HEK293 (cell line): Measurements from ENCODE around the gene TLE3.

Source experiments
- CTCF ChIP-seq: fragments of 450-650 bp; formaldehyde crosslinking; IDR thresholded peaks from 2 replicates; pipeline ENCODE4 v1.5.1; 2016; ENCODE audit warnings: missing biosample characterization, missing genetic modification characterization
- GFI1B ChIP-seq: fragments of 450-650 bp; formaldehyde crosslinking; IDR thresholded peaks from 2 replicates; pipeline ENCODE4 v1.5.1; 2016; ENCODE audit warnings: missing biosample characterization, missing genetic modification characterization
- KLF16 ChIP-seq: fragments of 450-650 bp; formaldehyde crosslinking; IDR thresholded peaks from 2 replicates; pipeline ENCODE4 v1.5.1; 2017; ENCODE audit warnings: missing biosample characterization, missing genetic modification characterization
- KLF9 ChIP-seq: fragments of 450-650 bp; formaldehyde crosslinking; IDR thresholded peaks from 2 replicates; pipeline ENCODE4 v1.5.1; 2016; ENCODE audit warnings: missing biosample characterization, missing genetic modification characterization, low read depth
- SALL2 ChIP-seq: fragments of 450-650 bp; formaldehyde crosslinking; IDR thresholded peaks from 2 replicates; pipeline ENCODE4 v1.5.0; 2017; ENCODE audit warnings: missing biosample characterization, mild to moderate bottlenecking, missing genetic modification characterization, borderline replicate concordance
- ZBTB11 ChIP-seq: fragments of 450-650 bp; formaldehyde crosslinking; conservative IDR thresholded peaks from 2 replicates; pipeline ENCODE4 v1.5.1; 2016; ENCODE audit warnings: low read depth, missing biosample characterization, missing genetic modification characterization
- ZBTB49 ChIP-seq: fragments of 450-650 bp; formaldehyde crosslinking; IDR thresholded peaks from 2 replicates; pipeline ENCODE4 v1.5.1; 2016; ENCODE audit warnings: missing biosample characterization, missing genetic modification characterization, low read depth
- ZNF274 ChIP-seq, 2 experiments: fragments of 200-500 bp in 1 of 2; fragments of 450-650 bp in 1 of 2; sonication (Bioruptor generic) in 1 of 2; formaldehyde crosslinking in 1 of 2; IDR thresholded peaks; 2 replicates each; pipeline versions ENCODE4 v1.5.1 to v1.6.1; 2014 to 2016; ENCODE audit warnings: borderline replicate concordance in 1 of 2, inconsistent platforms in 1 of 2, low read length in 1 of 2, missing biosample characterization in 1 of 2, missing genetic modification characterization in 1 of 2
- ZNF48 ChIP-seq: fragments of 450-650 bp; formaldehyde crosslinking; IDR thresholded peaks from 2 replicates; pipeline ENCODE4 v1.5.1; 2016; ENCODE audit warnings: missing biosample characterization, missing genetic modification characterization
- ZNF488 ChIP-seq: fragments of 450-650 bp; formaldehyde crosslinking; IDR thresholded peaks from 2 replicates; pipeline ENCODE4 v1.5.1; 2016; ENCODE audit warnings: missing biosample characterization, missing genetic modification characterization
- ZNF677 ChIP-seq: fragments of 450-650 bp; IDR thresholded peaks from 2 replicates; pipeline ENCODE4 v1.5.0; 2018; ENCODE audit warnings: missing biosample characterization, mild to moderate bottlenecking, missing genetic modification characterization, moderate library complexity
- ZXDB ChIP-seq: fragments of 450-650 bp; formaldehyde crosslinking; IDR thresholded peaks from 2 replicates; pipeline ENCODE4 v1.5.1; 2016; ENCODE audit warnings: missing biosample characterization, missing genetic modification characterization

GRCh38 chr15:70008697-70009290, 88.9 kb downstream of the TLE3 start:
- no peak for TF ChIP-seq CTCF (tag by site-specific recombination)
- no peak for TF ChIP-seq ZNF274 (IDR thresholded peaks at IDR 0.05; ENCODE audit: low read length)
- no peak for TF ChIP-seq ZNF274 (tag by site-specific recombination; IDR thresholded peaks at IDR 0.05; ENCODE audit: borderline replicate concordance)
- TF ChIP-seq ZNF488 (tag by site-specific recombination), result no peak
- TF ChIP-seq ZBTB49 (tag by site-specific recombination), result no peak
- TF ChIP-seq KLF16, result no peak
- TF ChIP-seq ZNF677, result no peak
- no peak for TF ChIP-seq SALL2 (tag by site-specific recombination)
- no peak for TF ChIP-seq ZBTB11
- TF ChIP-seq GFI1B (tag by site-specific recombination), result no peak
- TF ChIP-seq ZNF48 (tag by site-specific recombination), result no peak
- TF ChIP-seq KLF9 (tag by site-specific recombination), result no peak
- no peak for TF ChIP-seq ZXDB (tag by site-specific recombination)
